Sigmoid colon (tissue), 7 donors: ENCODE measurements around the gene MRNIP. TPM values are rescaled to one million over a fixed set of nuclear protein-coding genes. Genes with fewer than 3 reads are reported as not detected.

ENCODE experiments used
- DNase-seq: peaks from one replicate; pipeline ENCODE4 v3.0.0-alpha.2; 2019
- H3K27ac ChIP-seq, 4 donors: fragments of 200-600 bp; sonication (generic); one replicate each; pipeline ENCODE4 v1.5.1; 2016 to 2019; ENCODE audit warnings: mild to moderate bottlenecking in 1 of 4
- H3K27me3 ChIP-seq, 3 donors: fragments of 200-600 bp; sonication (generic); one replicate each; pipeline ENCODE4 v1.5.1; 2019; ENCODE audit warnings: mild to moderate bottlenecking in 1 of 3
- H3K36me3 ChIP-seq, 4 donors: fragments of 200-600 bp; sonication (generic); one replicate each; pipeline ENCODE4 v1.5.1; 2016 to 2019
- H3K4me1 ChIP-seq, 4 donors: fragments of 200-600 bp; sonication (generic); one replicate each; pipeline ENCODE4 v1.5.1; 2017 to 2019
- H3K4me3 ChIP-seq, 4 donors: fragments of 200-600 bp; sonication (generic); one replicate each; pipeline ENCODE4 v1.5.1; 2017 to 2019; ENCODE audit warnings: mild to moderate bottlenecking in 2 of 4, moderate library complexity in 1 of 4
- H3K9me3 ChIP-seq, 4 donors: fragments of 200-600 bp in 3 of 4; sonication (generic) in 3 of 4; one replicate each; pipeline versions ENCODE4 v1.5.1 to v1.6.1; 2013 to 2019
- CTCF ChIP-seq, 4 experiments: fragments of 450-650 bp in 3 of 4; fragments of 200-600 bp in 1 of 4; IDR thresholded peaks; one replicate each; pipeline ENCODE4 v1.5.1; 2016 to 2019; ENCODE audit warnings: antibody characterized with exemption in 4 of 4, mild to moderate bottlenecking in 3 of 4, moderate library complexity in 2 of 4
- EP300 ChIP-seq, 4 donors: sonication (generic); formaldehyde crosslinking; IDR thresholded peaks; one replicate each; pipeline ENCODE4 v1.6.1; 2017; ENCODE audit warnings: antibody characterized with exemption in 4 of 4
- POLR2A ChIP-seq, 2 donors: fragments of 450-650 bp; IDR thresholded peaks; one replicate each; pipeline ENCODE4 v1.6.1; 2016; ENCODE audit warnings: antibody characterized with exemption in 2 of 2, mild to moderate bottlenecking in 2 of 2, moderate library complexity in 2 of 2
- POLR2AphosphoS5 ChIP-seq, 4 donors: sonication (generic); formaldehyde crosslinking; IDR thresholded peaks; one replicate each; pipeline ENCODE4 v1.6.1; 2017; ENCODE audit warnings: antibody characterized with exemption in 4 of 4
- WGBS, 2 donors: extraction: QIAGEN DNeasy Blood & Tissue Kit; methylation state at CpG; one replicate each; pipeline ENCODE4 v1.1.7; 2013; 5-methylcytosine and 5-hydroxymethylcytosine counted together
- intact Hi-C: fragments of 100-400 bp; cut with DNase I; formaldehyde crosslinking; loops from one replicate; pipeline ENCODE4 v1.15.1; 2023
- polyA plus RNA-seq, 3 donors: library from polyadenylated mRNA; stranded (reverse); fragments of 200-250 nt; gene quantifications; one replicate each; pipeline ENCODE4 v1.2.3, GENCODE V29; 2013
- total RNA-seq, 4 donors: library from RNA; depleted of rRNA; stranded (reverse); fragments of >200 nt; gene quantifications; one replicate each; pipeline ENCODE4 v1.1.0, GENCODE V29; 2016
- donor health status: healthy with polysubstance abuse.
- donor health status: Bipolar disorder and iron deficiency.
- donor health status: healthy.

Gene MRNIP
- total and polyA plus RNA-seq, 7 donors = 8.3 to 59.8 (median 30.7) TPM

- Histone ChIP-seq H3K27me3 (no peaks in the 10 kb centered on the region), H3K9me3 (no peaks in the 10 kb centered on the region), H3K36me3 (peaks cover 28 to 41% (median 33%) of the 10 kb centered on the region in 4 donors), H3K27ac (peak overlapping the region in 3 of 4 donors; percentile 98 to 99 (median 99)), H3K4me1 (peaks cover 0 to 45% (median 43%) of the 10 kb centered on the region in 4 donors), H3K4me3 (no peak overlapping the region)
- intact Hi-C loops = no loop called here
- 82 to 88% methylated on average over 19 of the region's 19 CpGs for WGBS, 2 donors
- TF ChIP-seq CTCF (IDR thresholded peaks at IDR 0.05) (no peak), EP300 (IDR thresholded peaks at IDR 0.05) (no peak), POLR2A (IDR thresholded peaks at IDR 0.05) (no peak), POLR2AphosphoS5 (IDR thresholded peaks at IDR 0.05) (no peak)
- peak; percentile 77 for DNase-seq
Measured at GRCh38 chr5:179802207-179802883, 56.3 kb downstream of the MRNIP start.

- intact Hi-C loops = no loop called here
- H3K4me3 ChIP-seq = no peak overlapping the region
- H3K4me1 ChIP-seq = peaks cover 0 to 48% (median 47%) of the 10 kb centered on the region in 4 donors
- peaks cover 30 to 44% (median 35%) of the 10 kb centered on the region in 4 donors for H3K36me3 ChIP-seq
- H3K9me3 ChIP-seq = no peaks in the 10 kb centered on the region
- DNase-seq = peak; percentile 91
- H3K27me3 ChIP-seq = no peaks in the 10 kb centered on the region
- 62 to 69% methylated on average over 67 of the region's 67 CpGs for WGBS, 2 donors
- TF ChIP-seq POLR2A (IDR thresholded peaks at IDR 0.05) (no peak), EP300 (IDR thresholded peaks at IDR 0.05) (no peak), CTCF (IDR thresholded peaks at IDR 0.05) (peak; percentile 39 to 78 (median 52)), POLR2AphosphoS5 (IDR thresholded peaks at IDR 0.05) (peak in 3 of 4 donors; percentile 7 to 40 (median 39))
- peak overlapping the region in 2 of 4 donors; percentile 99 for H3K27ac ChIP-seq
Measured at GRCh38 chr5:179801304-179802206, 57.1 kb downstream of the MRNIP start.

GRCh38 chr5:179800696-179801201 is 57.9 kb downstream of the MRNIP start:
- Histone ChIP-seq H3K27me3 (no peaks in the 10 kb centered on the region), H3K36me3 (peaks cover 30 to 44% (median 35%) of the 10 kb centered on the region in 4 donors), H3K4me1 (peaks cover 0 to 56% (median 51%) of the 10 kb centered on the region in 4 donors), H3K4me3 (no peak overlapping the region), H3K27ac (no peak overlapping the region), H3K9me3 (no peaks in the 10 kb centered on the region)
- peak; percentile 68 for DNase-seq
- no peak for TF ChIP-seq CTCF (IDR thresholded peaks at IDR 0.05)
- TF ChIP-seq POLR2A (IDR thresholded peaks at IDR 0.05) = no peak
- no peak for TF ChIP-seq POLR2AphosphoS5 (IDR thresholded peaks at IDR 0.05)
- no peak for TF ChIP-seq EP300 (IDR thresholded peaks at IDR 0.05)
- intact Hi-C loops = no loop called here
- 82 to 87% methylated on average over 12 of the region's 12 CpGs for WGBS, 2 donors

GRCh38 chr5:179800071-179800695 is 58.4 kb downstream of the MRNIP start:
- intact Hi-C loops = no loop called here
- peak; percentile 59 for DNase-seq
- Histone ChIP-seq H3K36me3 (peaks cover 30 to 44% (median 35%) of the 10 kb centered on the region in 4 donors), H3K4me1 (peaks cover 0 to 56% (median 52%) of the 10 kb centered on the region in 4 donors), H3K9me3 (no peaks in the 10 kb centered on the region), H3K27me3 (no peaks in the 10 kb centered on the region), H3K27ac (no peak overlapping the region), H3K4me3 (no peak overlapping the region)
- TF ChIP-seq POLR2AphosphoS5 (IDR thresholded peaks at IDR 0.05) = no peak
- TF ChIP-seq CTCF (IDR thresholded peaks at IDR 0.05) = no peak
- TF ChIP-seq POLR2A (IDR thresholded peaks at IDR 0.05) = no peak
- no peak for TF ChIP-seq EP300 (IDR thresholded peaks at IDR 0.05)
- 91 to 95% methylated on average over 21 of the region's 21 CpGs for WGBS, 2 donors
